SK-N-SH (cell line): ENCODE results near the gene CELF4. TPM values are rescaled to one million over a fixed set of nuclear protein-coding genes. Genes with fewer than 3 reads are reported as not detected.

ENCODE experiments used
- CTCF ChIA-PET: fragments of 300-600, 350-600 bp; formaldehyde crosslinking; extraction: SDS; loops from one replicate; lab custom pipeline; 2021; lab: Yijun Ruan, JAX
- POLR2A ChIA-PET: fragments of 350-600 bp; sonication (Branson Sonifier 250); formaldehyde crosslinking; extraction: SDS; loops from one replicate; lab custom pipeline; 2020; ENCODE audit warnings: antibody characterized with exemption, inconsistent platforms; lab: Yijun Ruan, JAX
- DNase-seq: peaks from one replicate; pipeline ENCODE4 v3.0.0; 2012
- H2AFZ ChIP-seq: fragments of 200-600 bp; sonication (generic); 2 replicates; pipeline ENCODE4 v1.8.1; 2016; ENCODE audit warnings: antibody characterized with exemption, mild to moderate bottlenecking, low read depth
- H3F3A ChIP-seq: fragments of 200-600 bp; sonication (generic); replicated peaks from 2 replicates; pipeline ENCODE3; 2016; ENCODE audit warnings: antibody characterized with exemption, mild to moderate bottlenecking; ENCODE audit not compliant: insufficient read depth
- H3K27ac ChIP-seq, 2 experiments: fragments of 200-500 bp in 1 of 2; fragments of 200-600 bp in 1 of 2; sonication (Bioruptor generic) in 1 of 2; sonication (generic), shearing (Covaris generic) in 1 of 2; 2 replicates each; pipeline versions ENCODE4 v1.5.1 to v1.6.1; 2014 to 2016; ENCODE audit warnings: low read depth in 2 of 2, inconsistent platforms in 1 of 2, low read length in 1 of 2, mild to moderate bottlenecking in 1 of 2, mixed read lengths in 1 of 2
- H3K27me3 ChIP-seq: fragments of 200-600 bp; sonication (generic), shearing (Covaris generic); 2 replicates; pipeline ENCODE4 v1.6.1; 2016; ENCODE audit warnings: mixed run types; ENCODE audit not compliant: insufficient read depth
- H3K36me3 ChIP-seq, 2 experiments: fragments of 200-500 bp in 1 of 2; fragments of 200-600 bp in 1 of 2; sonication (Bioruptor generic) in 1 of 2; sonication (generic) in 1 of 2; replicated peaks in 1 of 2; 2 replicates each; pipeline versions ENCODE3 to v1.5.1; 2014 to 2016; ENCODE audit warnings: low read length in 1 of 2, mild to moderate bottlenecking in 1 of 2; ENCODE audit not compliant: insufficient read depth in 2 of 2, control insufficient read depth in 1 of 2
- H3K4me1 ChIP-seq, 2 experiments: fragments of 200-500 bp in 1 of 2; fragments of 200-600 bp in 1 of 2; sonication (Bioruptor generic) in 1 of 2; sonication (generic), shearing (Covaris generic) in 1 of 2; 2 replicates each; pipeline versions ENCODE4 v1.5.1 to v1.6.1; 2014 to 2016; ENCODE audit warnings: low read depth in 1 of 2, low read length in 1 of 2, mixed run types in 1 of 2; ENCODE audit not compliant: insufficient read depth in 2 of 2, control insufficient read depth in 1 of 2
- H3K4me2 ChIP-seq: fragments of 200-600 bp; sonication (generic), shearing (Covaris generic); 2 replicates; pipeline ENCODE4 v1.6.1; 2017; ENCODE audit warnings: mixed run types
- H3K4me3 ChIP-seq, 2 experiments: fragments of 200-500 bp in 1 of 2; fragments of 200-600 bp in 1 of 2; sonication (Bioruptor generic) in 1 of 2; sonication (generic), shearing (Covaris generic) in 1 of 2; 2 replicates each; pipeline versions ENCODE4 v1.5.1 to v1.8.1; 2014 to 2016; ENCODE audit warnings: low read depth in 2 of 2, inconsistent platforms in 1 of 2, low read length in 1 of 2, mild to moderate bottlenecking in 1 of 2, mixed read lengths in 1 of 2, moderate library complexity in 1 of 2
- H3K79me2 ChIP-seq: fragments of 200-600 bp; sonication (generic); 2 replicates; pipeline ENCODE4 v1.8.1; 2017; ENCODE audit warnings: mild to moderate bottlenecking; ENCODE audit not compliant: insufficient read depth
- H3K9ac ChIP-seq: fragments of 200-600 bp; sonication (generic); 2 replicates; pipeline ENCODE4 v1.6.1; 2017; ENCODE audit warnings: mixed run types
- H3K9me2 ChIP-seq: fragments of 200-600 bp; sonication (generic); 2 replicates; pipeline ENCODE4 v1.6.1; 2017; ENCODE audit warnings: mixed run types
- H3K9me3 ChIP-seq: fragments of 200-600 bp; sonication (generic); 2 replicates; pipeline ENCODE4 v1.6.1; 2017; ENCODE audit warnings: mixed run types, mild to moderate bottlenecking, moderate library complexity
- H4K20me1 ChIP-seq: fragments of 200-600 bp; sonication (generic); 2 replicates; pipeline ENCODE4 v1.6.1; 2017; ENCODE audit warnings: mild to moderate bottlenecking, mixed run types; ENCODE audit not compliant: insufficient read depth
- CHD2 ChIP-seq: fragments of 150-350 bp; IDR thresholded peaks from 2 replicates; pipeline ENCODE4 v1.6.1; 2018; ENCODE audit warnings: low read length; ENCODE audit not compliant: partially characterized antibody
- CTCF ChIP-seq: fragments of 200-600 bp; sonication (generic); IDR thresholded peaks from 2 replicates; pipeline ENCODE4 v1.6.1; 2017; ENCODE audit warnings: antibody characterized with exemption, mild to moderate bottlenecking, moderate library complexity
- EZH2phosphoT487 ChIP-seq: fragments of 200-600 bp; sonication (generic); IDR thresholded peaks from 2 replicates; pipeline ENCODE4 v1.6.1; 2017; ENCODE audit warnings: low read depth, mixed run types, mild to moderate bottlenecking, antibody characterized with exemption, moderate library complexity, borderline replicate concordance
- FOXJ3 ChIP-seq: sonication (generic); formaldehyde crosslinking; IDR thresholded peaks from 2 replicates; pipeline ENCODE4 v1.5.1; 2020; ENCODE audit warnings: mild to moderate bottlenecking, missing genetic modification reagents
- IRF3 ChIP-seq: fragments of 150-350 bp; IDR thresholded peaks from 2 replicates; pipeline ENCODE4 v1.6.1; 2016; ENCODE audit warnings: mild to moderate bottlenecking, low read depth, low read length
- MAX ChIP-seq: IDR thresholded peaks from 2 replicates; pipeline ENCODE4 v1.4.0; 2012; ENCODE audit warnings: low read depth
- MEF2A ChIP-seq: IDR thresholded peaks from 2 replicates; pipeline ENCODE4 v1.4.0; 2012; ENCODE audit warnings: low read depth, borderline replicate concordance
- MXI1 ChIP-seq: IDR thresholded peaks from 2 replicates; pipeline ENCODE4 v1.6.1; 2012; ENCODE audit warnings: mild to moderate bottlenecking, low read depth, low read length, improper control_type of control experiment
- NFIC ChIP-seq: IDR thresholded peaks from 2 replicates; pipeline ENCODE4 v1.4.0; 2012; ENCODE audit warnings: borderline replicate concordance
- NRF1 ChIP-seq: IDR thresholded peaks from 2 replicates; pipeline ENCODE4 v1.6.1; 2012; ENCODE audit warnings: low read depth, mild to moderate bottlenecking, low read length
- RAD21 ChIP-seq: IDR thresholded peaks from 2 replicates; pipeline ENCODE4 v1.6.1; 2012; ENCODE audit warnings: mild to moderate bottlenecking, low read length
- RCOR1 ChIP-seq: fragments of 150-350 bp; IDR thresholded peaks from 2 replicates; pipeline ENCODE4 v1.6.1; 2017; ENCODE audit warnings: antibody characterized with exemption, low read length
- SIN3A ChIP-seq: IDR thresholded peaks from 2 replicates; pipeline ENCODE4 v1.6.1; 2012; ENCODE audit warnings: low read depth, mild to moderate bottlenecking, low read length, moderate library complexity, borderline replicate concordance
- TAF1 ChIP-seq: IDR thresholded peaks from 2 replicates; pipeline ENCODE4 v1.6.1; 2012; ENCODE audit warnings: low read depth, mild to moderate bottlenecking, low read length, moderate library complexity, borderline replicate concordance
- TCF12 ChIP-seq: IDR thresholded peaks from 2 replicates; pipeline ENCODE4 v1.4.0; 2012
- TEAD4 ChIP-seq: IDR thresholded peaks from 2 replicates; pipeline ENCODE4 v1.4.0; 2012; ENCODE audit warnings: mild to moderate bottlenecking, borderline replicate concordance; ENCODE audit not compliant: insufficient read depth
- ZBTB33 ChIP-seq: IDR thresholded peaks from 2 replicates; pipeline ENCODE4 v1.4.0; 2012; ENCODE audit warnings: low read depth, borderline replicate concordance
- WGBS: methylation state at CpG from one replicate; pipeline ENCODE4 v1.1.6; 2017; ENCODE audit warnings: low lambda C conversion rate; 5-methylcytosine and 5-hydroxymethylcytosine counted together
- polyA plus RNA-seq, 3 experiments: library from polyadenylated mRNA; depleted of rRNA; stranded (reverse); fragments of >200 nt; gene quantifications; 2 replicates each; pipeline ENCODE4 v1.2.3, GENCODE V29; 2012

Gene CELF4
- polyA plus RNA-seq, 1 of the 3 experiments (the other 2 are of a cell fraction) = 0.26 TPM

GRCh38 chr18:37304012-37304680, 261.5 kb downstream of the CELF4 start:
- TF ChIP-seq MXI1 = no peak
- TF ChIP-seq CTCF = no peak
- TF ChIP-seq IRF3 = no peak
- TF ChIP-seq TEAD4 = no peak
- TF ChIP-seq TCF12 = no peak
- TF ChIP-seq NRF1 = no peak
- no peak for TF ChIP-seq CHD2
- TF ChIP-seq NFIC = no peak
- no peak for TF ChIP-seq SIN3A
- TF ChIP-seq RAD21 = no peak
- TF ChIP-seq ZBTB33 = no peak
- TF ChIP-seq TAF1 = no peak
- TF ChIP-seq MEF2A = no peak
- no peak for TF ChIP-seq FOXJ3
- no peak for TF ChIP-seq EZH2phosphoT487
- TF ChIP-seq MAX = no peak
- no peak for TF ChIP-seq RCOR1
- TF ChIP-seq, all 33 proteins: peak for 0
- POLR2A ChIA-PET = no interaction called here
- H3K27me3 ChIP-seq = no peaks in the 10 kb centered on the region
- H3K36me3 ChIP-seq = no peaks in the 10 kb centered on the region
- no peaks in the 10 kb centered on the region for H3F3A ChIP-seq
- H3K27ac ChIP-seq = no peak overlapping the region
- CTCF ChIA-PET = interaction anchor here (1.6 kb wide), 1 partner anchor 17 kb away, joined by 5 read pairs; no protein-coding TSS in a partner anchor
- H4K20me1 ChIP-seq = no peaks in the 10 kb centered on the region
- no peak overlapping the region for H3K9ac ChIP-seq
- H3K9me2 ChIP-seq = no peaks in the 10 kb centered on the region
- H3K4me1 ChIP-seq = peaks cover 2 to 35% of the 10 kb centered on the region in 2 experiments; a peak in 2 of 4 replicates
- H3K4me3 ChIP-seq = no peak overlapping the region
- H3K4me2 ChIP-seq = no peak overlapping the region
- WGBS = 56% methylated on average over 5 of the region's 5 CpGs
- DNase-seq = peak; percentile 50
- H2AFZ ChIP-seq = no peak overlapping the region
- no peaks in the 10 kb centered on the region for H3K9me3 ChIP-seq
- no peaks in the 10 kb centered on the region for H3K79me2 ChIP-seq
